Activated naive CD8-positive, alpha-beta T cell treated with anti-CD3 and anti-CD28 coated beads, Interleukin-2, amount 50 U/mL, for 24 hours (primary cell): ENCODE measurements around the gene RPS3A.
A peak's percentile ranks its signal among the peaks of the same experiment; 100 is the strongest.
"Not testable (repeated sequence)": the region's sequence is repeated elsewhere in the genome, so short reads cannot be mapped to it uniquely, and the experiment has no call there.

ENCODE experiments used
- ATAC-seq: fragments of 150-1000 bp; cut with Tn5 transposase; one replicate; pipeline ENCODE4 v1.10.0; 2021
- DNase-seq: peaks from one replicate; pipeline ENCODE4 v3.0.0; 2021
- H3K27ac Mint-ChIP-seq: one replicate; pipeline ENCODE4 v1.8.0; 2021; ENCODE audit warnings: mild to moderate bottlenecking, mixed read lengths
- H3K27me3 Mint-ChIP-seq: one replicate; pipeline ENCODE4 v1.8.0; 2021; ENCODE audit warnings: mixed read lengths
- H3K36me3 Mint-ChIP-seq: one replicate; pipeline ENCODE4 v1.8.0; 2021; ENCODE audit warnings: low read depth, mixed read lengths
- H3K4me1 Mint-ChIP-seq: one replicate; pipeline ENCODE4 v1.8.0; 2021; ENCODE audit warnings: mixed read lengths
- H3K4me3 Mint-ChIP-seq: one replicate; pipeline ENCODE4 v1.8.0; 2021; ENCODE audit warnings: mild to moderate bottlenecking, moderate library complexity, mixed read lengths
- H3K9me3 Mint-ChIP-seq: one replicate; pipeline ENCODE4 v1.8.0; 2021; ENCODE audit warnings: mixed read lengths

Gene RPS3A

GRCh38 chr4:151099229-151099975 is at the start of gene RPS3A:
Gene RPS3A, plus strand, starts transcription at chr4:151099628. Its CDS starts 25 bp downstream, at chr4:151099653.
- H3K9me3 Mint-ChIP-seq = no peaks in the 10 kb centered on the region
- DNase-seq (peak; percentile 97), ATAC-seq (peak; percentile 95)
- peak within 1 kb of the TSS; percentile 100 for H3K4me3 Mint-ChIP-seq
- peaks cover 41% of the 10 kb centered on the region for H3K4me1 Mint-ChIP-seq
- peaks cover 54% of the 10 kb centered on the region for H3K36me3 Mint-ChIP-seq
- peaks cover 6% of the 10 kb centered on the region for H3K27me3 Mint-ChIP-seq
- H3K27ac Mint-ChIP-seq = peak within 1 kb of the TSS; percentile 99

- Mint-ChIP-seq H3K4me1 (peaks cover 2% of the 10 kb centered on the region), H3K4me3 (no peak overlapping the region), H3K27ac (no peak overlapping the region), H3K27me3 (no peaks in the 10 kb centered on the region), H3K9me3 (no peaks in the 10 kb centered on the region), H3K36me3 (no peaks in the 10 kb centered on the region)
- ATAC-seq = no peak
- DNase-seq = no peak
Observed at GRCh38 chr4:151052785-151053184, 46.6 kb upstream of the RPS3A start.

- Mint-ChIP-seq H3K4me3 (no peak overlapping the region), H3K9me3 (no peaks in the 10 kb centered on the region), H3K4me1 (peaks cover 2% of the 10 kb centered on the region), H3K36me3 (no peaks in the 10 kb centered on the region), H3K27me3 (no peaks in the 10 kb centered on the region), H3K27ac (no peak overlapping the region)
- ATAC-seq = no peak
- no peak for DNase-seq
Observed at GRCh38 chr4:151055539-151055938, 43.9 kb upstream of the RPS3A start.

DNA sequence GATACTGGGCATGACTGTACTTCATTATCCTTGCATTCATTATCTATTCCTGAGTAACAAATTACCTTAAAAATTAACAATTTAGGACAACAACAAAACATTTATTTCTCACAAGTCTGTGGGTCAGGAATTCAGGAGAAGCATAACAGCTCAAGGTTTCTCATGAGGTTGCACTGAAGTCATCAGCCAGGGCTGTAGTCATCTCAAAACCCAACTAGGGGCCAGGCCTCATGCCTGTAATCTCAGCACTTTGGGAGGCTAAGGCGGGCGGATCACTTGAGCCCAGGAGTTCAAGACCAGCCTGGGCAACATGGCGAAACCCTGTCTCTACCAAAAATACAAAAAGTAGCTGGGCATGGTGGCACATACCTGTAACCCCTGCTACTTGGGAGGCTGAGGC is 36.3 kb upstream of the RPS3A start:
- not testable (repeated sequence) for H3K27me3 Mint-ChIP-seq, H3K4me3 Mint-ChIP-seq

DNA sequence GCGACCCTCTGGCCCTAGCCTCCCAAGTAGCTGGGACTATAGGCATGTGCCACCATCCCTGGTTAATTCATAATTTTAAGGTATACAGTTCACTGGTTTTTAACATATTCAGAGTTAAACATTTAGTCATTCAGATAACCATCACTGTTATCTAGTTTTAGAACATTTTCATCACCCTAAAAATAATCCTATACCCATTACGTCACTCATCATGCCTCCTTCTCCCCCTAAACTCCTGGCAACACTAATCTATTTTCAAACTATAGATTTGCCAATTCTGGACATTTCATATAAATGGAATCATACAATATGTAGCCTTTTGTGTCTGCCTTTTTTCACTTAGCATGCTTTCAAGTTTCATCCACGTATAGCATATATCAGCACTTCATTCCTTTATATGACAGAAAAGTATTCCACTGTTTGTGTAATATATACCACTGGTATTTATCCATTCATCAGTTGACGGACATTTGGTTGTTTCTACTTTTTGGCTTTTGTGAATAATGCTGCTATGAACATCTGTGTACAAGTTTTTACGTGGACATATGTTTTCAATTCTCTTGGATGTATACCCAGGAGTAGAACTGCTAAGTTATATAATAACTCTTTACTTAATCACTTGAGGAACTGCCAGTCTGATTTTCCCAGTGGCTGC is 32.0 kb upstream of the RPS3A start:
- H3K9me3 Mint-ChIP-seq = no peaks in the 10 kb centered on the region
- no peak overlapping the region for H3K27ac Mint-ChIP-seq
- H3K4me3 Mint-ChIP-seq = no peak overlapping the region
- DNase-seq (no peak), ATAC-seq (no peak)
- no peaks in the 10 kb centered on the region for H3K4me1 Mint-ChIP-seq
- H3K36me3 Mint-ChIP-seq = no peaks in the 10 kb centered on the region
- peaks cover 2% of the 10 kb centered on the region for H3K27me3 Mint-ChIP-seq

More for the DNA sequence above, 36.3 kb upstream of the RPS3A start:
- not testable (repeated sequence) for H3K27ac Mint-ChIP-seq, ATAC-seq, H3K9me3 Mint-ChIP-seq, DNase-seq, H3K36me3 Mint-ChIP-seq, H3K4me1 Mint-ChIP-seq

DNA sequence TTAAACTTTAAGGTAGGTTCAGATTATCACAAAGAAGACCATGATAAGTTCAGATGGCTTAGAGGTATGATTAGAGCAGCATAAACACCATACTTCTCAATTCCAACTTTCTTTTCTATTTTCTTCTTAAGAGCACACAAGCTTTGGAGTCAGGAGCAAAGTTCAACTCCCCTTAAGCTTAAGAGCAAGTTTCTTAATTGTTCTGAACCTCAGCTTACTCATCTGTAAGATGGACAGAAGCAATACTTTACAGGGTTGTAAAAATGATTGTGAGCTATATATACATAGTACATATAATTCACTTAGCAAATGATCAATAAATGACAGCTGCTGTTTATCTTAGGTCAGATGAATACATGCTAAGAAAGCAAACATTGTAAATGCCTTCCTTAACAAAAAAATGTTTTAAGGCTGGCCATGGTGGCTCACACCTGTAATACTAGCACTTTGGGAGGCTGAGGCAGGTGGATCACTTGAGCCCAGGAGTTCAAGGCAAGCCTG is 25.0 kb upstream of the RPS3A start:
- Mint-ChIP-seq H3K27me3 (no peaks in the 10 kb centered on the region), H3K4me3 (no peak overlapping the region), H3K4me1 (peaks cover 5% of the 10 kb centered on the region), H3K9me3 (no peaks in the 10 kb centered on the region), H3K36me3 (no peaks in the 10 kb centered on the region), H3K27ac (no peak overlapping the region)
- DNase-seq (no peak), ATAC-seq (no peak)

- H3K9me3 Mint-ChIP-seq, H3K4me1 Mint-ChIP-seq, H3K36me3 Mint-ChIP-seq, H3K27ac Mint-ChIP-seq, H3K27me3 Mint-ChIP-seq, DNase-seq, H3K4me3 Mint-ChIP-seq: not testable (repeated sequence)
- peak; percentile 65 for ATAC-seq
Observed at GRCh38 chr4:151077978-151078377, 21.4 kb upstream of the RPS3A start.

DNA sequence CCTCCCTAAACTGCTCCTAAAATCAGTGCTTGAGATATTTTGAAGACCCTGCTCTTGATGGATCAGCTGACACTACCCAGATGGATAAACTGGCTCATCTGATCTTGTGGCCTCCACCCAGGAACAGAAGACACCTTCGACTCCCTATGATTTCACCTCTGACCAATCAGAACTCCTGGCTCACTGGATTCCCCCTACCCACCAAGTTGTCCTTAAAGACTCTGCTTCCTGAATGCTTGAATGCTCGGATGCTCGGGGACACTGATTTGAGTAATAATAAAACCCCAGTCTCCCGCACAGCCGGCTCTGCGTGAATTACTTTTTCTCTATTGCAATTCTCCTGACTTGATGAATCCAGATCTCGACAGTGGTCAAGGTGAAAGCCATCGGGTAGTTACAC is 12.0 kb upstream of the RPS3A start:
- Mint-ChIP-seq H3K27ac (no peak overlapping the region), H3K4me3 (no peak overlapping the region), H3K9me3 (no peaks in the 10 kb centered on the region), H3K27me3 (peaks cover 4% of the 10 kb centered on the region), H3K4me1 (no peaks in the 10 kb centered on the region), H3K36me3 (no peaks in the 10 kb centered on the region)
- DNase-seq = no peak
- ATAC-seq = no peak

GRCh38 chr4:151091047-151091446 is 8.4 kb upstream of the RPS3A start:
- Mint-ChIP-seq H3K9me3 (no peaks in the 10 kb centered on the region), H3K4me3 (no peak overlapping the region), H3K27ac (no peak overlapping the region), H3K27me3 (peaks cover 7% of the 10 kb centered on the region), H3K36me3 (no peaks in the 10 kb centered on the region), H3K4me1 (no peaks in the 10 kb centered on the region)
- no peak for ATAC-seq
- DNase-seq = no peak

DNA sequence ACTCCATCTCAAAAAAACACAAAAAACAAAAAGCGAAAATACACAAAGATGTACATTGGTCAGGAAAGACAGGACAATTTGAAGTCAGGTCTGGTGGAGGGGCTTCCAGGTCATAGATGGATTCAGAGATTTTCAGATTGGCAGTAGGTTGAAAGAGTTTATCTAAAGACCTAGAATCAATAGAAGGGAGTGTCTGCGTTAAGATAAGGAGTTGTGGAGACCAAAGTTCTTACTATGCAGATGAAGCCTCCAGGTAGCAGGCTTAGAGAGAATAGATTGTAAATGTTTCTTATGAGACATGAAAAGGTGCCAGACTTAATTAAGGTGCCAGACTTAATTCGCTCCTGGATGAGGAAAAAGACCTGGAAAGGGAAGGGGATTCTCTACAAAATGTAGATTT is 6.9 kb upstream of the RPS3A start:
- no peaks in the 10 kb centered on the region for H3K36me3 Mint-ChIP-seq
- no peak overlapping the region for H3K4me3 Mint-ChIP-seq
- H3K27ac Mint-ChIP-seq = no peak overlapping the region
- DNase-seq = no peak
- no peaks in the 10 kb centered on the region for H3K9me3 Mint-ChIP-seq
- no peak for ATAC-seq
- H3K27me3 Mint-ChIP-seq = peaks cover 7% of the 10 kb centered on the region
- peaks cover 4% of the 10 kb centered on the region for H3K4me1 Mint-ChIP-seq

- Mint-ChIP-seq H3K4me3 (no peak overlapping the region), H3K36me3 (no peaks in the 10 kb centered on the region), H3K4me1 (peaks cover 8% of the 10 kb centered on the region), H3K27me3 (peaks cover 6% of the 10 kb centered on the region), H3K9me3 (no peaks in the 10 kb centered on the region), H3K27ac (no peak overlapping the region)
- no peak for ATAC-seq
- DNase-seq = no peak
Observed at GRCh38 chr4:151093203-151093602, 6.2 kb upstream of the RPS3A start.

GRCh38 chr4:151094290-151094751 is 5.1 kb upstream of the RPS3A start:
- H3K27ac Mint-ChIP-seq = no peak overlapping the region
- H3K9me3 Mint-ChIP-seq = no peaks in the 10 kb centered on the region

GRCh38 chr4:151095142-151095541 is 4.3 kb upstream of the RPS3A start:
- H3K36me3 Mint-ChIP-seq = peaks cover 11% of the 10 kb centered on the region
- ATAC-seq = no peak
- DNase-seq = no peak
- H3K4me1 Mint-ChIP-seq = peaks cover 20% of the 10 kb centered on the region
- no peak overlapping the region for H3K4me3 Mint-ChIP-seq
- H3K27ac Mint-ChIP-seq = no peak overlapping the region
- no peaks in the 10 kb centered on the region for H3K9me3 Mint-ChIP-seq
- peaks cover 9% of the 10 kb centered on the region for H3K27me3 Mint-ChIP-seq

More at GRCh38 chr4:151094290-151094751, 5.1 kb upstream of the RPS3A start:
- no peak for DNase-seq
- H3K4me1 Mint-ChIP-seq = peaks cover 19% of the 10 kb centered on the region
- H3K27me3 Mint-ChIP-seq = peaks cover 8% of the 10 kb centered on the region
- H3K4me3 Mint-ChIP-seq = no peak overlapping the region
- ATAC-seq = no peak
- H3K36me3 Mint-ChIP-seq = peaks cover 3% of the 10 kb centered on the region

DNA sequence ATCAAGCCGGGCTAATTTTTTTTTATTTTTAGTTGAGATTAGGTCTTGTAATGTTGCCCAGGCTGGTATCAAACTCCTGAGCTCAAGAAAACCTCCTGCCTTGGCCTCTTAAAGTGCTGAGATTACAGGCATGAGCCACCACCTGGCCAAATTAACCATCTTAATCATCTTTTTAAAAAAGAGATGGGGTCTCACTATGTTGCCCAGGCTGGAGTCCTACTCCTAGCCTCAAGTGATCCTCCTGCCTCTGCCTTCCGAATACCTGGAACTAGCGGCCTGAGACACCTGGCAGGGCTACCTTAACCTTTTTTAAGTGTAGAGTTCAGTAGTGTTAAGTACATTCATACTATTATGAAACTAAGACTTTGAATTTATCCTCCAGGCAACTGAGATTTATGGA is 1.7 kb upstream of the RPS3A start:
- Mint-ChIP-seq H3K27ac (peak overlapping the region; percentile 99), H3K27me3 (peaks cover 6% of the 10 kb centered on the region), H3K9me3 (no peaks in the 10 kb centered on the region), H3K36me3 (peaks cover 37% of the 10 kb centered on the region), H3K4me3 (peak overlapping the region; percentile 100), H3K4me1 (peaks cover 31% of the 10 kb centered on the region)
- ATAC-seq (no peak), DNase-seq (no peak)

GRCh38 chr4:151098979-151099228 is 524 bp upstream of the RPS3A start:
- ATAC-seq (no peak), DNase-seq (no peak)
- Mint-ChIP-seq H3K4me1 (peaks cover 38% of the 10 kb centered on the region), H3K27me3 (peaks cover 6% of the 10 kb centered on the region), H3K27ac (peak overlapping the region; percentile 99), H3K9me3 (no peaks in the 10 kb centered on the region), H3K36me3 (peaks cover 49% of the 10 kb centered on the region), H3K4me3 (peak overlapping the region; percentile 100)
